A673 (cell line): ENCODE data around the gene PRMT6. TPM values are rescaled to one million over a fixed set of nuclear protein-coding genes. Genes with fewer than 3 reads are reported as not detected.
A peak's percentile ranks its signal among the peaks of the same experiment; 100 is the strongest.

ENCODE experiments used
- BruUV-seq: library from RNA; stranded (reverse); fragments of 400-500 nt; replicated peaks from 2 replicates; lab custom pipeline; 2021; lab: Mats Ljungman, UMichigan
- CTCF ChIA-PET: fragments of 300-600 bp; sonication (Branson Sonifier 250); formaldehyde crosslinking; loops from one replicate; lab custom pipeline; 2022; ENCODE audit warnings: antibody characterized with exemption; lab: Charles Lee
- POLR2A ChIA-PET: fragments of 300-600 bp; sonication (Branson Sonifier 250); formaldehyde crosslinking; loops from one replicate; lab custom pipeline; 2022; ENCODE audit warnings: antibody characterized with exemption; ENCODE audit not compliant: low non-redundant PET; lab: Charles Lee
- DNase-seq: peaks from one replicate; pipeline ENCODE4 v3.0.0-alpha.2; 2015; ENCODE audit warnings: low spot score
- H3K27ac ChIP-seq: fragments of 200-600 bp; sonication (generic); 2 replicates; pipeline ENCODE4 v1.5.1; 2016; ENCODE audit warnings: mixed run types, low read depth, mild to moderate bottlenecking, mixed read lengths, antibody characterized with exemption, low read length; ENCODE audit not compliant: poor library complexity, severe bottlenecking
- H3K27me3 ChIP-seq: fragments of 200-600 bp; sonication (generic); replicated peaks from 2 replicates; pipeline ENCODE4 v1.6.1; 2017; ENCODE audit warnings: mixed run types, low read depth, mild to moderate bottlenecking, mixed read lengths, antibody characterized with exemption, low read length; ENCODE audit not compliant: insufficient read depth, poor library complexity
- H3K36me3 ChIP-seq: fragments of 200-600 bp; sonication (generic); 2 replicates; pipeline ENCODE4 v1.6.1; 2016; ENCODE audit warnings: mixed run types, mild to moderate bottlenecking, mixed read lengths, antibody characterized with exemption, low read length; ENCODE audit not compliant: insufficient read depth, poor library complexity, severe bottlenecking
- H3K4me1 ChIP-seq: fragments of 200-600 bp; sonication (generic); 2 replicates; pipeline ENCODE4 v1.6.1; 2017; ENCODE audit warnings: mixed run types, mild to moderate bottlenecking, mixed read lengths, antibody characterized with exemption, low read length; ENCODE audit not compliant: insufficient read depth, poor library complexity, severe bottlenecking
- H3K4me3 ChIP-seq: fragments of 200-600 bp; sonication (generic); 2 replicates; pipeline ENCODE4 v1.5.1; 2016; ENCODE audit warnings: low read depth, mixed run types, mild to moderate bottlenecking, mixed read lengths, low read length; ENCODE audit not compliant: poor library complexity, severe bottlenecking
- H3K9me3 ChIP-seq: fragments of 200-600 bp; sonication (generic); 2 replicates; pipeline ENCODE4 v1.6.1; 2016; ENCODE audit warnings: mixed run types, low read depth, mild to moderate bottlenecking, mixed read lengths, antibody characterized with exemption, low read length; ENCODE audit not compliant: poor library complexity, severe bottlenecking
- EZH2 ChIP-seq: fragments of 200-600 bp; sonication (generic); IDR thresholded peaks from 2 replicates; pipeline ENCODE4 v1.6.1; 2017; ENCODE audit warnings: borderline replicate concordance, low read depth, mild to moderate bottlenecking, mixed read lengths, antibody characterized with exemption, low read length; ENCODE audit not compliant: poor library complexity, severe bottlenecking
- intact Hi-C: fragments of 100-400 bp; cut with micrococcal nuclease; formaldehyde crosslinking; loops from one replicate; pipeline ENCODE4 v1.10.0; 2022; ENCODE audit not compliant: unreplicated experiment
- total RNA-seq: library from RNA; stranded (reverse); gene quantifications from 2 replicates; pipeline ENCODE4 v1.2.3, GENCODE V29; 2021
- TF ChIP-seq, protein P1 (sequence below): fragments of 300-800, 200-600 bp; sonication (generic); conservative IDR thresholded peaks from 2 replicates; pipeline ENCODE4 v1.5.1; 2017; ENCODE audit warnings: low read depth, mild to moderate bottlenecking, antibody characterized with exemption, low read length, moderate library complexity, mixed read lengths

PRMT6 gene
- total RNA-seq, 1 experiment from 2014 or later, result 53.0 TPM

DNA sequence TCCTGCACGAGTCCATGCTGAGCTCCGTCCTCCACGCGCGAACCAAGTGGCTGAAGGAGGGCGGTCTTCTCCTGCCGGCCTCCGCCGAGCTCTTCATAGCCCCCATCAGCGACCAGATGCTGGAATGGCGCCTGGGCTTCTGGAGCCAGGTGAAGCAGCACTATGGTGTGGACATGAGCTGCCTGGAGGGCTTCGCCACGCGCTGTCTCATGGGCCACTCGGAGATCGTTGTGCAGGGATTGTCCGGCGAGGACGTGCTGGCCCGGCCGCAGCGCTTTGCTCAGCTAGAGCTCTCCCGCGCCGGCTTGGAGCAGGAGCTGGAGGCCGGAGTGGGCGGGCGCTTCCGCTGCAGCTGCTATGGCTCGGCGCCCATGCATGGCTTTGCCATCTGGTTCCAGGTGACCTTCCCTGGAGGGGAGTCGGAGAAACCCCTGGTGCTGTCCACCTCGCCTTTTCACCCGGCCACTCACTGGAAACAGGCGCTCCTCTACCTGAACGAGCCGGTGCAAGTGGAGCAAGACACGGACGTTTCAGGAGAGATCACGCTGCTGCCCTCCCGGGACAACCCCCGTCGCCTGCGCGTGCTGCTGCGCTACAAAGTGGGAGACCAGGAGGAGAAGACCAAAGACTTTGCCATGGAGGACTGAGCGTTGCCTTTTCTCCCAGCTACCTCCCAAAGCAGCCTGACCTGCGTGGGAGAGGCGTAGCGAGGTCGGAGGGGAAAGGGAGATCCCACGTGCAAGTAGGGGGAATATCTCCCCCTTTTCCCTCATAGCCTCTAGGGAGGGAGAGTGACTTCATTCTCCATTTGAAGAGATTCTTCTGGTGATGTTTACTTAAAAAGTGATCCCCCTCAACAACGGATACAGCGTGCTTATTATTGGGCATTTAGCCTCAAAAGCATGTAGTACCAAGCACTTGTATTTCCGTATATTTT is 991 bp downstream of the PRMT6 start:
- intact Hi-C loops, result loop anchor here (1.0 to 5.0 kb wide), 4 partner anchors 83 to 405 kb away; no protein-coding TSS in a partner anchor
- H3K36me3 ChIP-seq, result peaks cover 15% of the 10 kb centered on the region
- DNase-seq, result peak; percentile 78
- peak overlapping the region; percentile 89 for H3K27ac ChIP-seq
- BruUV-seq, result no TSS peak
- no peaks in the 10 kb centered on the region for H3K27me3 ChIP-seq
- H3K4me1 ChIP-seq, result peaks cover 13% of the 10 kb centered on the region
- TF ChIP-seq, protein P1, sequence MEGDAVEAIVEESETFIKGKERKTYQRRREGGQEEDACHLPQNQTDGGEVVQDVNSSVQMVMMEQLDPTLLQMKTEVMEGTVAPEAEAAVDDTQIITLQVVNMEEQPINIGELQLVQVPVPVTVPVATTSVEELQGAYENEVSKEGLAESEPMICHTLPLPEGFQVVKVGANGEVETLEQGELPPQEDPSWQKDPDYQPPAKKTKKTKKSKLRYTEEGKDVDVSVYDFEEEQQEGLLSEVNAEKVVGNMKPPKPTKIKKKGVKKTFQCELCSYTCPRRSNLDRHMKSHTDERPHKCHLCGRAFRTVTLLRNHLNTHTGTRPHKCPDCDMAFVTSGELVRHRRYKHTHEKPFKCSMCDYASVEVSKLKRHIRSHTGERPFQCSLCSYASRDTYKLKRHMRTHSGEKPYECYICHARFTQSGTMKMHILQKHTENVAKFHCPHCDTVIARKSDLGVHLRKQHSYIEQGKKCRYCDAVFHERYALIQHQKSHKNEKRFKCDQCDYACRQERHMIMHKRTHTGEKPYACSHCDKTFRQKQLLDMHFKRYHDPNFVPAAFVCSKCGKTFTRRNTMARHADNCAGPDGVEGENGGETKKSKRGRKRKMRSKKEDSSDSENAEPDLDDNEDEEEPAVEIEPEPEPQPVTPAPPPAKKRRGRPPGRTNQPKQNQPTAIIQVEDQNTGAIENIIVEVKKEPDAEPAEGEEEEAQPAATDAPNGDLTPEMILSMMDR, result no peak
- TF ChIP-seq EZH2, result no peak
- CTCF ChIA-PET, result no interaction called here
- POLR2A ChIA-PET, result interaction anchor here (0.6 kb wide), 1 partner anchor 206 kb away, joined by 3 read pairs; no protein-coding TSS in a partner anchor
- H3K4me3 ChIP-seq, result peak overlapping the region; percentile 78
- no peaks in the 10 kb centered on the region for H3K9me3 ChIP-seq

DNA sequence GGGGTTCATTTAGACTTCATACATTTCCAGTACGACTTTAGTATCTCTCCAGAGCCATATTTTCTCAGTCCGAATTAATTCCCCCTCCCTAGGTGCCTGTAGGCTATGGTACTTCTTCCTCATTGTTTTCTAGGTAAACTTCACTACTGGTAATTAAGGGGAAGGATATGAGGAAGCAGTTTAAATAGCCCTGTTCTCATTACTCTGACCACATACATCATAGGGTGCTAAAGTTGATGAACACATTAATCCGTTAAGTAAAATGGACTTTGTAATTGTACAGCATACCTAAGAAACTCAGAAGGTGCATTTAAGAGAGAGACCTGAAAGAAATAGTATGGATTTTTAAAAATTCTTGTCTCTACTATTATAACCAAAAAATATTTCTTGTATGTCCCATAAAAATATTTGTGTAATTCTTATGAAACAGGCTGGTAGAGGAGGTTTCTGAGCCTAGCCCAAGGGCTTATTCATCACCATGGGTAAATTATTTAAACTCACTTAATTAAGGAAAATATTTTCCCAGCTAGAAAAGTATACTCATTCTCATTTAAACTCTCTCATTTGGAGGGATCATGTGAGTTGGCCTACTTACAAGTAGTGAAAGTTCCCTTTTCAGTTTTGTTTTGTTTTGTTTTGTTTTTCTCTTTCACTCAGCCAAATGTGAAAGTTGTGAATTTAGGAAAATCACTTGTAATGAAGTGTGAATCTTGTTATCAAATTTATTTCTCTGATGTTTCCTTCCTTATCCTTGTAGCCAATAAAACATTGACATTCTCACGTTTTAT is 2.0 kb downstream of the PRMT6 start:
- Histone ChIP-seq H3K4me3 (peak overlapping the region; percentile 78), H3K4me1 (peaks cover 13% of the 10 kb centered on the region), H3K27ac (peak overlapping the region; percentile 89), H3K9me3 (no peaks in the 10 kb centered on the region), H3K27me3 (no peaks in the 10 kb centered on the region), H3K36me3 (peaks cover 15% of the 10 kb centered on the region)
- intact Hi-C loops, result loop anchor here (5.0 kb wide), 2 partner anchors 204 to 406 kb away; no protein-coding TSS in a partner anchor
- ChIA-PET POLR2A (no interaction called here), CTCF (no interaction called here)
- DNase-seq, result no peak
- TF ChIP-seq, protein P1, result no peak
- no peak for TF ChIP-seq EZH2
- BruUV-seq, result no TSS peak

DNA sequence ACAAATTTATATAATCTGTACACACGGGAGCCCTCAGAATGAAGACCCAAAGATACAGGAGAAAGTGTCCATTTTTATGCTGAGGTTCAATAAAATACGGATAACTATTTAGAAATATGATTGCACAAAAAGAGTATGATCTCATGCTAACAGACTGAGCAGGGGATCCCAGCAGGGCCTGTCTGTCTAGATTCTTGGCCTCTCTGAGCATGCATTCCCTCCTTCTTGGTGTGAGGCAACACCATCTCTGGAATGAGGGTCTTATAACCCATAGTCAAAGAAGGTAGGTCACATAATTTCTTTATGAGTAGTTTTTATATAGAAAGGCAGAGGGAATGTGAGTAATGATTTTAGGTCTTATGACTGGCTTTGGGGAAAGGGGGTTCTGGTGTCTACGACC is 5.4 kb downstream of the PRMT6 start:
- no peak for DNase-seq
- intact Hi-C loops, result no loop called here
- Histone ChIP-seq H3K36me3 (peaks cover 15% of the 10 kb centered on the region), H3K27me3 (no peaks in the 10 kb centered on the region), H3K9me3 (no peaks in the 10 kb centered on the region), H3K27ac (no peak overlapping the region), H3K4me3 (no peak overlapping the region), H3K4me1 (peaks cover 13% of the 10 kb centered on the region)
- no peak for TF ChIP-seq EZH2
- TF ChIP-seq, protein P1, result no peak
- BruUV-seq, result no TSS peak
- CTCF ChIA-PET, result no interaction called here
- POLR2A ChIA-PET, result no interaction called here
